Lower leg skin (tissue), 4 donors: ENCODE data around the gene ARHGEF11. TPM values are rescaled to one million over a fixed set of nuclear protein-coding genes. Genes with fewer than 3 reads are reported as not detected.

ENCODE experiments used
- DNase-seq, 2 donors: peaks; one replicate each; pipeline ENCODE4 v3.0.0-alpha.2; 2019; ENCODE audit warnings: low spot score in 2 of 2
- H3K4me3 ChIP-seq: fragments of 200-600 bp; sonication (generic); 2 replicates; pipeline ENCODE4 v1.5.1; 2017; ENCODE audit warnings: mild to moderate bottlenecking, low read depth; ENCODE audit not compliant: poor library complexity, severe bottlenecking
- POLR2A ChIP-seq, 2 donors: fragments of 450-650 bp; IDR thresholded peaks; one replicate each; pipeline ENCODE4 v1.6.1; 2016 to 2017; ENCODE audit warnings: antibody characterized with exemption in 2 of 2, mild to moderate bottlenecking in 1 of 2, moderate library complexity in 1 of 2
- WGBS, 2 donors: methylation state at CpG; one replicate each; pipeline ENCODE4 v1.1.5; 2018; 5-methylcytosine and 5-hydroxymethylcytosine counted together
- intact Hi-C: fragments of 100-400 bp; cut with DNase I; formaldehyde crosslinking; loops from one replicate; pipeline ENCODE4 v1.15.0; 2023; ENCODE audit warnings: low total_unique reads
- total RNA-seq, 4 donors: library from RNA; depleted of rRNA; stranded (reverse); fragments of >200 nt; gene quantifications; one replicate each; pipeline ENCODE4 v1.1.0, GENCODE V29; 2016
- TF ChIP-seq, protein P1 (sequence below), 3 donors: fragments of 450-650 bp; IDR thresholded peaks; one replicate each; pipeline ENCODE4 v1.5.1; 2016; ENCODE audit warnings: antibody characterized with exemption in 3 of 3, mild to moderate bottlenecking in 3 of 3, moderate library complexity in 2 of 3

The ARHGEF11 gene, protein sequence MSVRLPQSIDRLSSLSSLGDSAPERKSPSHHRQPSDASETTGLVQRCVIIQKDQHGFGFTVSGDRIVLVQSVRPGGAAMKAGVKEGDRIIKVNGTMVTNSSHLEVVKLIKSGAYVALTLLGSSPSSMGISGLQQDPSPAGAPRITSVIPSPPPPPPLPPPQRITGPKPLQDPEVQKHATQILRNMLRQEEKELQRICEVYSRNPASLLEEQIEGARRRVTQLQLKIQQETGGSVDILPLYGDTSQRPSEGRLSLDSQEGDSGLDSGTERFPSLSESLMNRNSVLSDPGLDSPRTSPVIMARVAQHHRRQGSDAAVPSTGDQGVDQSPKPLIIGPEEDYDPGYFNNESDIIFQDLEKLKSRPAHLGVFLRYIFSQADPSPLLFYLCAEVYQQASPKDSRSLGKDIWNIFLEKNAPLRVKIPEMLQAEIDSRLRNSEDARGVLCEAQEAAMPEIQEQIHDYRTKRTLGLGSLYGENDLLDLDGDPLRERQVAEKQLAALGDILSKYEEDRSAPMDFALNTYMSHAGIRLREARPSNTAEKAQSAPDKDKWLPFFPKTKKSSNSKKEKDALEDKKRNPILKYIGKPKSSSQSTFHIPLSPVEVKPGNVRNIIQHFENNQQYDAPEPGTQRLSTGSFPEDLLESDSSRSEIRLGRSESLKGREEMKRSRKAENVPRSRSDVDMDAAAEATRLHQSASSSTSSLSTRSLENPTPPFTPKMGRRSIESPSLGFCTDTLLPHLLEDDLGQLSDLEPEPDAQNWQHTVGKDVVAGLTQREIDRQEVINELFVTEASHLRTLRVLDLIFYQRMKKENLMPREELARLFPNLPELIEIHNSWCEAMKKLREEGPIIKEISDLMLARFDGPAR (N-terminal part only)
- total RNA-seq: 10 to 100 TPM; 16.3 to 30.9 (median 27.3) TPM

DNA sequence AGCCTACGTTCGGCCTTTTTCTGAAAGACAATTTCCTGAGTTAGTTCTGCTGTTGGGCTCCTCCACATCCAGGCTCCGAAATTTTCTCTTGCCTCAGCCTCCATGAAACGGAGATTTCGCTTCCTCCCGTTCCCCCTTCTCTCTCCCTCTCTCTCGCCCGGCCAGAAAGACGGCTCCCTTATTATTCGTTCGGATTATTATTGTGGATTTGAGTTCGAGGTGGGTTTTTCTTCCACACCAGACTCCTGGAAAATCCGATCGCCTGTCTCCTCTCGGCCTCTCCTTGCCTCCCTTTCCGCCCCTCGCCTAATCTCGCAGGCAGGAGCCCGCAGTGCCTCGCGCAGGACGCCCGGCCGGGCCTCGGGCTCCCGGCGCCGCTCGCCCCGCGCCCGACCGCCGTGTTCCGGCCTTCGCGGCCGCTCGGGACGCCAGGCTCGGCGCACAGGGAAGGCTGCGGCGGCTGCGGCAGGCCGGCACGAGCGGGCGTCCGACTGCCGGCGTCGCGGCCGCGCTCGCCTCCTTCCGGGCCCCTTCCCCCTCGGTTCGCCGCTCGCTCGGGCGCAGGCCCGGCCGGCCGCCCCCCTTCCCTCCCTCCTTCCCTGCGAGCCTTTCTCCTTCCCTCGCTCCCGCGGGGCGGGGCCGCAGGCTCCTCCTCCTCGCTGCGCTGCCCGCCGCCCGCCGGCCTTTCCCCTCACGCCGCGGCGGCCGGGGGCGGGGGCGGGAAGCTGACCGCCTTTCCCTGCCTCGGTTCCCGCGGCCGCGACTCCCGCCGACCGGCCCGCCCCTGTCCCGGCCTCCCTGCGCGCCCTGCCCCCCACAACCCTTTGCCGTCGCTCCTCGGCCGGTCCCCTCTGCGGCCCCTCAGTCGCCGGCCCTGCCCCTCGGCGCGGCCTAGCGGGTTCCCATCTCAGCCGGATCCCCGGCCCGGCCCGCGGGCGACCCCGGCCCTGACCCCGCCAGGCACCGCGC lies at the start of gene ARHGEF11:
Gene ARHGEF11 (minus strand): TSS at position 493 of the 969 bp plus-strand sequence. CDS start 1,412 bp downstream, outside the sequence.
- H3K4me3 ChIP-seq: peak within 1 kb of the TSS; percentile 74
- DNase-seq: peak; percentile 83 to 97
- TF ChIP-seq POLR2A (IDR thresholded peaks at IDR 0.05): no peak
- TF ChIP-seq, protein P1, sequence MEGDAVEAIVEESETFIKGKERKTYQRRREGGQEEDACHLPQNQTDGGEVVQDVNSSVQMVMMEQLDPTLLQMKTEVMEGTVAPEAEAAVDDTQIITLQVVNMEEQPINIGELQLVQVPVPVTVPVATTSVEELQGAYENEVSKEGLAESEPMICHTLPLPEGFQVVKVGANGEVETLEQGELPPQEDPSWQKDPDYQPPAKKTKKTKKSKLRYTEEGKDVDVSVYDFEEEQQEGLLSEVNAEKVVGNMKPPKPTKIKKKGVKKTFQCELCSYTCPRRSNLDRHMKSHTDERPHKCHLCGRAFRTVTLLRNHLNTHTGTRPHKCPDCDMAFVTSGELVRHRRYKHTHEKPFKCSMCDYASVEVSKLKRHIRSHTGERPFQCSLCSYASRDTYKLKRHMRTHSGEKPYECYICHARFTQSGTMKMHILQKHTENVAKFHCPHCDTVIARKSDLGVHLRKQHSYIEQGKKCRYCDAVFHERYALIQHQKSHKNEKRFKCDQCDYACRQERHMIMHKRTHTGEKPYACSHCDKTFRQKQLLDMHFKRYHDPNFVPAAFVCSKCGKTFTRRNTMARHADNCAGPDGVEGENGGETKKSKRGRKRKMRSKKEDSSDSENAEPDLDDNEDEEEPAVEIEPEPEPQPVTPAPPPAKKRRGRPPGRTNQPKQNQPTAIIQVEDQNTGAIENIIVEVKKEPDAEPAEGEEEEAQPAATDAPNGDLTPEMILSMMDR (IDR thresholded peaks at IDR 0.05): no peak
- intact Hi-C loops: no loop called here
- WGBS, 2 donors: 0% methylated on average over 68 to 82 of the region's 120 CpGs

DNA sequence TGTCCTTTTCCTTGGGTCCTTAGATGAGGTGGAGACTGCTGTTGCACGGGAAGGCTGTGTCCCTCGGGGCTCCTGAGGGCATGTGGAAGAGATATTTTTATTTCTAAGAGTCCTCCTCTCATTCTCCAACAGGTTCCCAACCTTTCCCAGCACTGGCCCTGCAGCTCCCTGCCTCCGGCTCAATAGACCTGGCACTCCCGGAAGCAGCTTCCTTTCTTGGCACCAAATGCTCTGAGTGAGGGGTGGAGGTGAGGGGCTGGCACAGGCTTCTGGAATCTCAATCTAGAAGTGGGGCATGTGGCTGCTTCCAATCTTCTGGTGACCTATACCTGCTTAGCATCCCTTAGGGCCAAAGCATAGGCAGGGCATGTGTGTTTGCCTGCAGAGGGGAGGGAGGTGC lies 49.5 kb upstream of the ARHGEF11 start:
- no peak for DNase-seq
- TF ChIP-seq POLR2A (IDR thresholded peaks at IDR 0.05): no peak
- TF ChIP-seq, protein P1 (IDR thresholded peaks at IDR 0.05): no peak
- no peak overlapping the region for H3K4me3 ChIP-seq
- intact Hi-C loops: no loop called here
- whole genome bisulfite sequencing, 2 donors: 39 to 58% methylated on average over 4 of the region's 4 CpGs

DNA sequence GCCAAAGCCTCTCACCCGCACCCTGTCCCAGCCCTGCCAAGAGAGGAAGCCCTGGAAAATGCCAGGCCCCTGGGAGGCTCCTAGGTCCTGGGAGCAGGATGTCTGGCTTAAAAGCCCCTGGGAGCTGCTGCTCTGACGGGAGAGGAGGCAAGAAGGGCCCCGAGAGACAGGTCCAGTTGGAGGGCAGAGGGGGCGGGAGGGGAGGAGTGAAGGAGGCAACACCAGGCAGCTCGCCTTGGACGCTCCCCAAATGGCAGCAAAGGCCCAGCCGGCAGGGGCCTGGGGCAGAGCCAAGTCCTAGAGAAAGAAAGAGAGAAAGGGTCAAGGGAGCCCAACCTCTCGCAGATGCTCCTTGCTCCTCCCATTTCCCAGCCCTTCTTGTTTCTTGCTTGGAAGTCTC lies 47.3 kb upstream of the ARHGEF11 start:
- no peak overlapping the region for H3K4me3 ChIP-seq
- no peak for TF ChIP-seq POLR2A (IDR thresholded peaks at IDR 0.05)
- TF ChIP-seq, protein P1 (IDR thresholded peaks at IDR 0.05): no peak
- WGBS, 2 donors: 48 to 59% methylated on average over 8 of the region's 8 CpGs
- intact Hi-C loops: loop anchor here (1.0 kb wide), 1 partner anchor 62 kb away; no protein-coding TSS in a partner anchor
- no peak for DNase-seq

DNA sequence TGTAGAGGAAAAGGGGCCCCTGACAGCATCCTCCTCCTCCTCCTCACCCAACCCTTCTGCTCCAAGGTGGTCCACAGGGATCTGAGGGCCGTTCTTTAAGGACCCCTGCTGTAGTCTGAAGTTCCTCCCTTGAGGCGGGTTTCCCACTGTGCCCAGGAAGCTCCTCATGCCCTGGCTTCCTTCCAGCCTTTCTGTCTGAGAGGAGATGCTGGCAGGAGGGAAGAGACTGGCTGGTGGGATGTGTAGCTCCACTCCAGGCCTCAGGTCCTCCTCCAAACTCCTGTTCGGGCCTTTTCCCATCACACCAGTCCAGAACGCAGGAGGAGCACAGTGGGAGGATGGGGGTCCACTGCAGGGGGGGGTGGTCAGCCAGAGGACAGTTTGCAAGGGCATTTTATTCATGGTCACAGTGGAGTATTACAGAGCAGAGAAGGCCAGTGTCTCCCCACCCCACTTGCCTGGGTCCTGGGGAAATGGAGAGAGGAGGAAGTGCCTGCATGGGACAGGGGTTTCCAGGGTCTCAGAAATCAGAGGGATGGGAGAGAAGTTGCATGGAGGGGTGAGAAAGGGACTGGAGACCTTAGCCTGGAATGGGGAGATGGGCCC lies 46.2 kb upstream of the ARHGEF11 start:
- H3K4me3 ChIP-seq: no peak overlapping the region

More for the DNA sequence above, 46.2 kb upstream of the ARHGEF11 start:
- TF ChIP-seq, protein P1 (IDR thresholded peaks at IDR 0.05): no peak
- no peak for TF ChIP-seq POLR2A (IDR thresholded peaks at IDR 0.05)
- 88 to 93% methylated on average over 4 of the region's 4 CpGs for WGBS, 2 donors
- no peak for DNase-seq
- intact Hi-C loops: loop anchor here (1.0 kb wide), 1 partner anchor 64 kb away; no protein-coding TSS in a partner anchor
